Loucy (cell line): ENCODE data around the gene TAS1R1.

Source experiments
- H2AFZ ChIP-seq: fragments of 200-600 bp; sonication (generic); 2 replicates; pipeline ENCODE4 v1.6.0; 2016; ENCODE audit warnings: antibody characterized with exemption, mild to moderate bottlenecking, low read length, moderate library complexity
- H3F3A ChIP-seq: fragments of 200-600 bp; 2 replicates; pipeline ENCODE4 v1.6.0; 2016; ENCODE audit warnings: antibody characterized with exemption, low read depth, mild to moderate bottlenecking
- H3K27me3 ChIP-seq: fragments of 200-600 bp; sonication (generic); 2 replicates; pipeline ENCODE4 v1.6.1; 2014; ENCODE audit warnings: low read length, mild to moderate bottlenecking; ENCODE audit not compliant: insufficient read depth, poor library complexity, severe bottlenecking
- H3K36me3 ChIP-seq: fragments of 200-600 bp; sonication (generic); 2 replicates; pipeline ENCODE4 v1.6.1; 2016; ENCODE audit warnings: low read length; ENCODE audit not compliant: insufficient read depth
- H3K4me1 ChIP-seq: fragments of 200-600 bp; sonication (generic); 2 replicates; pipeline ENCODE4 v1.5.1; 2014; ENCODE audit warnings: low read length, mild to moderate bottlenecking; ENCODE audit not compliant: insufficient read depth, poor library complexity, severe bottlenecking
- H3K4me2 ChIP-seq: fragments of 200-600 bp; sonication (generic); 2 replicates; pipeline ENCODE4 v1.6.0; 2014; ENCODE audit warnings: antibody characterized with exemption, low read length, low read depth, mild to moderate bottlenecking; ENCODE audit not compliant: poor library complexity, severe bottlenecking
- H3K4me3 ChIP-seq: fragments of 200-600 bp; sonication (generic); 2 replicates; pipeline ENCODE4 v1.5.1; 2014; ENCODE audit warnings: low read length, mild to moderate bottlenecking, mixed read lengths; ENCODE audit not compliant: poor library complexity, severe bottlenecking
- H3K79me2 ChIP-seq: fragments of 200-600 bp; sonication (generic); 2 replicates; pipeline ENCODE4 v1.6.1; 2014; ENCODE audit warnings: low read length; ENCODE audit not compliant: insufficient read depth
- H3K9ac ChIP-seq: fragments of 200-600 bp; sonication (generic); 2 replicates; pipeline ENCODE4 v1.6.0; 2014; ENCODE audit warnings: mild to moderate bottlenecking, low read depth, low read length, moderate library complexity; ENCODE audit not compliant: poor library complexity, severe bottlenecking
- H3K9me2 ChIP-seq: fragments of 200-600 bp; sonication (generic); replicated peaks from 2 replicates; pipeline ENCODE4 v1.6.1; 2016; ENCODE audit warnings: low read depth, low read length, mixed read lengths
- H3K9me3 ChIP-seq: fragments of 200-600 bp; sonication (generic); 2 replicates; pipeline ENCODE4 v1.6.1; 2014; ENCODE audit warnings: mild to moderate bottlenecking, antibody characterized with exemption, low read length, low read depth; ENCODE audit not compliant: insufficient read depth
- H4K20me1 ChIP-seq: fragments of 200-600 bp; sonication (generic); 2 replicates; pipeline ENCODE4 v1.6.0; 2014; ENCODE audit warnings: antibody characterized with exemption, low read length, mild to moderate bottlenecking; ENCODE audit not compliant: insufficient read depth, poor library complexity, severe bottlenecking
- EZH2phosphoT487 ChIP-seq: fragments of 200-600 bp; IDR thresholded peaks from 2 replicates; pipeline ENCODE4 v1.6.1; 2018; ENCODE audit warnings: antibody characterized with exemption, mild to moderate bottlenecking, moderate library complexity, borderline replicate concordance
- TF ChIP-seq, protein P1 (sequence below): fragments of 200-600 bp; sonication (generic); conservative IDR thresholded peaks from 2 replicates; pipeline ENCODE4 v1.5.1; 2014; ENCODE audit warnings: mild to moderate bottlenecking, antibody characterized with exemption, low read length

Gene TAS1R1

DNA sequence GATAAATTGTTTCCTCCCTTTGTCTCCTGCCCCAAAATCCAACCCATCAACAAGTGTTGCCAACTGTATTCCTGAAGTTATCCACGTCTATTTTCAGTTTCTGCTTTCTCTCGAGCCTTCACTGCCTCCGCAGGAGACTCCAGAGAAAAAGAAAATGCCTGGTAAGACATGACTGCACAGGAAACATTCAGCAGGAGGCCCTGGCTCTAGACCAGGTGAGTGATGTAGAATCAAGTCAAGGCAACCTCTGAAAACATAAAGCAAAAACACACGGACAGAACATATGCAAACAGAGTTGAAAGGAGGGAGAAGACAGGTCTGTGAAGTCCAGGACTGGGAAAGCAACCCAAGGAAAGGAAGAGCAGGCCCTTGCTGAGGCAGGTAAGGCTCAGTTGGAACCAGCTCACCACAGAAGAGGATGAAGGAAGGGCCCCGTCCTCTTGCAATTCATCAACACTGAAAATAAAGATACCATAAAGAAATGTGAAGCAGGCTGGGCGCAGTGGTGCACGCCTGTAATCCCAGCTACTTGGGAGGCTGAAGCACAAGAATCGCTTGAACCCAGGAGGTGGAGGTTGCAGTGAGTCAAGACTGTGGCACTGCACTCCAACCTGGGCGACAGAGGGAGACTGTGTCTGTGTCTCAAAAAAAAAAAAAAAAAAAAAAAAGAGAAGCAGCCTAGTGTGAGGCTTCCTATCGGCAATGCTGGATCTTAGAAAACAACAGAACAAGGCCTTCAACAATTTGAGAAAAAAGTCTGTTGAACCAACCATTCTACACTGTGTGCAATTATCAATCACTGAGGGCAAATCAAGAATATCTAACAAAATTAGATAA, 9.6 kb upstream of the TAS1R1 start:
- Histone ChIP-seq H3K36me3 (peaks cover 63% of the 10 kb centered on the region), H3K9me2 (no peaks in the 10 kb centered on the region), H3K9ac (no peak overlapping the region), H3F3A (no peaks in the 10 kb centered on the region), H3K4me3 (no peak overlapping the region), H3K79me2 (peaks cover 3% of the 10 kb centered on the region; the same call in 1 of the 2 replicates), H3K4me2 (no peak overlapping the region), H3K9me3 (no peaks in the 10 kb centered on the region), H3K4me1 (no peaks in the 10 kb centered on the region), H4K20me1 (no peaks in the 10 kb centered on the region), H2AFZ (no peak overlapping the region), H3K27me3 (no peaks in the 10 kb centered on the region)
- TF ChIP-seq, protein P1, sequence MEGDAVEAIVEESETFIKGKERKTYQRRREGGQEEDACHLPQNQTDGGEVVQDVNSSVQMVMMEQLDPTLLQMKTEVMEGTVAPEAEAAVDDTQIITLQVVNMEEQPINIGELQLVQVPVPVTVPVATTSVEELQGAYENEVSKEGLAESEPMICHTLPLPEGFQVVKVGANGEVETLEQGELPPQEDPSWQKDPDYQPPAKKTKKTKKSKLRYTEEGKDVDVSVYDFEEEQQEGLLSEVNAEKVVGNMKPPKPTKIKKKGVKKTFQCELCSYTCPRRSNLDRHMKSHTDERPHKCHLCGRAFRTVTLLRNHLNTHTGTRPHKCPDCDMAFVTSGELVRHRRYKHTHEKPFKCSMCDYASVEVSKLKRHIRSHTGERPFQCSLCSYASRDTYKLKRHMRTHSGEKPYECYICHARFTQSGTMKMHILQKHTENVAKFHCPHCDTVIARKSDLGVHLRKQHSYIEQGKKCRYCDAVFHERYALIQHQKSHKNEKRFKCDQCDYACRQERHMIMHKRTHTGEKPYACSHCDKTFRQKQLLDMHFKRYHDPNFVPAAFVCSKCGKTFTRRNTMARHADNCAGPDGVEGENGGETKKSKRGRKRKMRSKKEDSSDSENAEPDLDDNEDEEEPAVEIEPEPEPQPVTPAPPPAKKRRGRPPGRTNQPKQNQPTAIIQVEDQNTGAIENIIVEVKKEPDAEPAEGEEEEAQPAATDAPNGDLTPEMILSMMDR, result no peak
- no peak for TF ChIP-seq EZH2phosphoT487

DNA sequence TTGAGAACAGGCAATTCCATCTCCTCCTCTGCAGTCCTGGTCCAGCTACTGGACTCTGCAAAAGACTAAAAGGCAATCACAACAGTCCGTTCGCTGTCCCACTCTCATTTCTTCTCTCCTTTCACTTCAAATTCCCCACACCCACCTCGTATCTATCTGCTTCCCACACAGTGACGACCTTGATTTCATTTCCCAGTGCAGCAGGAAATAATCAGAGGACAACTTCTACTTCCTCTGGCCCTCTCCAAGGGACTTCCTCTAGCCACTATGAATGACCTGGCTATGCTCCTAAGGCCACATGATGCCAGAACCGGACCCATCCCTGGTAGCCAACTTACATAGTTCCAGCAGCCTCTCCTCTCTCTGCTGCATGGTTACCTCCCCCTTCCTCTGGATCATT, 8.8 kb upstream of the TAS1R1 start:
- no peaks in the 10 kb centered on the region for H3K9me3 ChIP-seq
- peaks cover 10% of the 10 kb centered on the region; the same call in 1 of the 2 replicates for H3K79me2 ChIP-seq
- no peaks in the 10 kb centered on the region for H3K4me1 ChIP-seq
- no peak overlapping the region for H2AFZ ChIP-seq
- no peak overlapping the region for H3K4me2 ChIP-seq
- H4K20me1 ChIP-seq, result no peaks in the 10 kb centered on the region
- no peak overlapping the region for H3K9ac ChIP-seq
- H3K4me3 ChIP-seq, result no peak overlapping the region
- TF ChIP-seq, protein P1, result no peak
- no peak for TF ChIP-seq EZH2phosphoT487
- H3K9me2 ChIP-seq, result no peaks in the 10 kb centered on the region
- H3K36me3 ChIP-seq, result peaks cover 61% of the 10 kb centered on the region
- H3F3A ChIP-seq, result no peaks in the 10 kb centered on the region
- H3K27me3 ChIP-seq, result no peaks in the 10 kb centered on the region

DNA sequence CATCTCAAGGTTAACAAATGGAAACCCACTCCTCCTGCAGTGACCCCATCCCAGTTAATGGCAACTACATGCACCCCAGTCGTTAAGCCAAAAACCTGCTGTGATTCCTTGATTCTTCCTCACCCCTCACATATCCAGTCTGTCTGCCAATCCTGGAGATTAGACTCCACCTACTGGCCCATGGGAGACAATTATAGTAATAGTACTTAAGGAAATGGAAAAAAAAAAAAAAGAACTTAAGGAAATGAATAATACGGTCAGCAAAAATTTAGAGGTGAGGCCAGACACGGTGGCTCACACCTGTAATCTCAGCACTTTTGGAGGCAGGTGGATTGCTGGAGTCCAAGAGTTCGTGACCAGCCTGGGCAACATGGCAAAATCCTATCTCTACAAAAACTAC, 7.8 kb upstream of the TAS1R1 start:
- no peak overlapping the region for H3K9ac ChIP-seq
- TF ChIP-seq, protein P1, result no peak
- TF ChIP-seq EZH2phosphoT487, result no peak
- no peak overlapping the region for H2AFZ ChIP-seq
- peaks cover 15% of the 10 kb centered on the region; the same call in 1 of the 2 replicates for H3K79me2 ChIP-seq
- H3K27me3 ChIP-seq, result no peaks in the 10 kb centered on the region
- H3K9me3 ChIP-seq, result no peaks in the 10 kb centered on the region
- no peaks in the 10 kb centered on the region for H3F3A ChIP-seq
- no peaks in the 10 kb centered on the region for H4K20me1 ChIP-seq
- no peak overlapping the region for H3K4me3 ChIP-seq
- H3K36me3 ChIP-seq, result peaks cover 55% of the 10 kb centered on the region
- no peaks in the 10 kb centered on the region for H3K4me1 ChIP-seq
- no peaks in the 10 kb centered on the region for H3K9me2 ChIP-seq
- H3K4me2 ChIP-seq, result no peak overlapping the region
